Measurements from ENCODE around the gene C1QL1. TPM values are rescaled to one million over a fixed set of nuclear protein-coding genes. Genes with fewer than 3 reads are reported as not detected.

The C1QL1 gene
- total RNA-seq, 1 donor from 2014 or later = 0.47 TPM

- no peak for DNase-seq (ENCODE audit: extremely low read depth, low read depth, low spot score)
These were observed 21.5 kb upstream of the C1QL1 start for GRCh38 chr17:44989552-44990138.

GRCh38 chr17:44988044-44988942 is 20.2 kb upstream of the C1QL1 start:
- DNase-seq (ENCODE audit: extremely low read depth, low read depth, low spot score) = no peak

GRCh38 chr17:44983563-44983962 is 15.5 kb upstream of the C1QL1 start:
- DNase-seq (ENCODE audit: extremely low read depth, low read depth, low spot score) = no peak

DNA sequence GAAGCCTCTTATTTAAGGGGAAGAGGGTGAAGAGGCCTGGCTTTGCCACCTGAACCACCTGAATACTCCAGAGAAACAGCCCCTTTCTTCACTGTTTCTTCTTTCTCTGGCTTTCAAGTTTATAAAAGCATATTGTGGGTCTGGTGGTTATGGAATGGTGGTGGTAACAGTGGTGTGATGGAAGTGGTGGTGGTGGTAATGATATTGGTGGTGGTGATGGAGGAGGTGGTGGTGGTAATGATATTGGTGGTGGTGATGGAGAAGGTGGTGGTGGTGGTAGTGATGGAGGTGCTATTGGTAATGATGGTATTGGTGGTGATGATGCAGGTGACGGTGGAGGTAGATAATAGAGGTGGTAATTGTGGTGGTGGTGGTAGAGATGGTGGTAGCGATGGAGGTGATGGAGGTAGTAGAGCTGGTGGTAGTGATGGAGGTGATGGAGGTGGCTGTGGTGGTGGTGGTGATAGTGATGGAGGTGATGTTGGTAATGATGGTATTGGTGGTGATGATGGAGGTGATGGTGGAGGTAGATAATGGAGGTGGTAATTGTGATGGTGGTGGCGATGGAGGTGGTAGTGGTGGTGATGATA is 14.1 kb upstream of the C1QL1 start:
- DNase-seq (ENCODE audit: extremely low read depth, low read depth, low spot score) = no peak

- peak; percentile 33 for DNase-seq (ENCODE audit: extremely low read depth, low read depth, low spot score)
These were observed 13.3 kb upstream of the C1QL1 start for GRCh38 chr17:44981221-44981968.

- DNase-seq (ENCODE audit: extremely low read depth, low read depth, low spot score) = no peak
These were observed 11.4 kb upstream of the C1QL1 start for GRCh38 chr17:44979426-44979995.

- no peak for DNase-seq (ENCODE audit: extremely low read depth, low read depth, low spot score)
These were observed 10.7 kb upstream of the C1QL1 start for GRCh38 chr17:44978807-44979206.

GRCh38 chr17:44977814-44978550 is 9.9 kb upstream of the C1QL1 start:
- no peak for DNase-seq (ENCODE audit: extremely low read depth, low read depth, low spot score)

DNA sequence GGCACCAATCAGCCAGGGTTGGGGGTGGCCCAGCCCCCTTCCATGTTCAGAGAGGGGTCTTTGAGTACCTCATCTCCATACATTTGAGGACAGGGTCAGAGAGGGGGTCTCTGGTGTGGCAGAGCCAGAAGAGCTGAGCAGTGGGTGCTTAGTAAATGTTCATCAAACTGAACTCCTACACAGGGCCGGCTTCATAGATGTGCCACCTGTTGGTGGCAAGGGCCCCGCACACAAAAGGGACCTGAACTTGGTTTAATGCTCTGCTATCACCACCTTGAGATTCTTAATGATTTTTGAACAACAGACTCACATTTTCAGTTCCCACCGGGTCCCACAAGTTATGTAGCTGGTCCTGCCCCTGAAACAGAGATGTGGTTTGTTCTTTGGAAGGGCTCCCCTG is 9.0 kb upstream of the C1QL1 start:
- DNase-seq (ENCODE audit: extremely low read depth, low read depth, low spot score) = no peak

DNA sequence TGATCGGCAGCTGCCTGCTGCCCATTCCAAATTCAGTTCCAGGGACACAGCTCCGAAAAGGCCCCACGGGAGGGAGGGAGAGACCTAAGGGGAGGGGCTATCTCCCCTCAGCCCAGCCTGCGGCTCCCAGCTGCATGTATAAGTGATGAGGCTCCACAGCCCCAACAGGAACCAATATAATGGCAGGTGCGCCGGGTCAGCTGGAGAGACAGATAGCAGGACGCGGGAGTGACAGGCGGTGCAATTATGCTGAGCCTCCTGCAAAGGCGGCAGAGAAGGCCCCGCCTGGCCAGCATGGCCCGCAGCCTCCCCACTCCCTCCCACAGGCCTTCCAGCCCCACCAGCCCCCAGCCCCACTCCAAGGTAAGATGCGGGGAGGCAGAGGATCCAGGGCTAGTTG is 8.1 kb upstream of the C1QL1 start:
- no peak for DNase-seq (ENCODE audit: extremely low read depth, low read depth, low spot score)

- no peak for DNase-seq (ENCODE audit: extremely low read depth, low read depth, low spot score)
These were observed 4.8 kb upstream of the C1QL1 start for GRCh38 chr17:44972953-44973352.

GRCh38 chr17:44971776-44972483 is 3.8 kb upstream of the C1QL1 start:
- DNase-seq (ENCODE audit: extremely low read depth, low read depth, low spot score) = no peak

DNA sequence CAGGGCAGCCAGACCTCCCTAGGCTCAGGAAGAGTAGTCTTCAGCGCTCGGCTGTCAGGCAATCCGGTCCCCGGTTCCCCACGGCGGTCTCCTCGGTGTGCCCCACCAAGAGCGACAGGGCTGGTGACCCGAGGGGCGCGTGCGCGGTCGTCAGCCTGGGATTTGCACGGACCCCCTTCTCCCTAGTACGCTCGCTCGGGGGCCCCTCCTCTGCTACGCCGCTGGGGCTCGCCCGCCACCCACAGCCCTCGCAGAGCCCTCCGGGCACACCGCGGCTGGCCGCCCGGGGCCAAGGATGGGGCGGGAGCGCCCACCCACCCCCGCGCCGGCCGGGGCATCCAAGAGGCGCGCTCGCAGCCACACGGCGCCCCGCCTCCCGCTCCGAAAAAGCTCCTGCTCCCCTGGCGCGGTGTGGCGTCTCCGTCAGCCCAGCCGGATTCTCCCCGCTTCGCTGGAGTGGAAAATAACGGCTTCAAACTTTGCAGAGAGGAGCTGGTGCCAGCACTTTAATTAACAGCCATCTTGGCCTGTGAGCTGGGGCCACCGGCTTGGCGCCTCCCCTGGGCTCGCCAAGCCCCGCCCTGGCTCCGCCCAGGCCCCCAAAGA is 2.1 kb upstream of the C1QL1 start:
- DNase-seq (ENCODE audit: extremely low read depth, low read depth, low spot score) = no peak

- DNase-seq (ENCODE audit: extremely low read depth, low read depth, low spot score) = no peak
These were observed 1.2 kb upstream of the C1QL1 start for GRCh38 chr17:44969144-44969780.

DNA sequence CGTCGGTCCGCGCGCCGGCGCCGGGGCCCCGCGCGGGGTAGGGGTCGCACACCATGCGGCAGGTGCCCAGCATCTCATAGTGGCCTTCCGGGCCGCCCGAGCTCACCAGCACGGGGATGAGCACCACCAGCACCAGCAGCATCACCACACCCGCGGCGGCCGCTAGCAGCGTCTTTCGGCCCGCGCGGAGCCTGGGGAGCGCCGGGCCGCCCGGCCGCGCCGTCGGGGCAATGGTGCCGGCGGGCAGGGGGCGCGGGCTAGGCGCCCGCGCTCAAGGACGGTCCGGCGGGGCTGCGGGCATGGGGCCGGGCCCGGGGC is 237 bp downstream of the C1QL1 start:
- DNase-seq (ENCODE audit: extremely low read depth, low read depth, low spot score) = no peak

GRCh38 chr17:44967026-44967906 is 837 bp downstream of the C1QL1 start:
- no peak for DNase-seq (ENCODE audit: extremely low read depth, low read depth, low spot score)

- no peak for DNase-seq (ENCODE audit: extremely low read depth, low read depth, low spot score)
These were observed 1.6 kb downstream of the C1QL1 start for GRCh38 chr17:44966348-44967025.

Data from glomerular endothelial cell (primary cell).